ENCODE data around the gene SCD.

DNA sequence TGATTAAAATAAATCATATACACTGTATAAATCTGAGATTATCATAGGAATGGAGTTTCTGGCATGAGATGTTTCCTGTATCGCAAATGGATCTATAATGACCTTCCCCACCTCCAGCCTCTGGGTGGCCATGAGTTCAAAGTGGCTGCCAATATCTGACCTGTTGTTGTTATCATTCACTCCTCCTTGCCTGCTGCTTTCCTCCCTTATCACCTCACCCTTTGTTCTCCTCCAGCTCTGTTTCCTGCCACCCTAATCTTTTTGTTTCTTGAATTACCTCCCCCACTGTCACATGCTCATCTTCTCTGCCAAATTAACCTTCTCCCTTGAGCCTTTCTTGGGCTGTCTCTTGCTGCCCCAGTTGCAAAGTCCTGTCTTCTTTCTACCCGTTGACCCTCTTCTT is 12.0 kb downstream of the SCD start:
- TF ChIP-seq POLR2A (IDR thresholded peaks at IDR 0.05) = no peak
- no peak for TF ChIP-seq CTCF (IDR thresholded peaks at IDR 0.05)
